ENCODE data around the gene SMYD1. TPM values are rescaled to one million over a fixed set of nuclear protein-coding genes. Genes with fewer than 3 reads are reported as not detected.
A peak's percentile ranks its signal among the peaks of the same experiment; 100 is the strongest.
"Not testable (repeated sequence)": the region's sequence is repeated elsewhere in the genome, so short reads cannot be mapped to it uniquely, and the experiment has no call there.

Gene SMYD1
- not detected for total RNA-seq

DNA sequence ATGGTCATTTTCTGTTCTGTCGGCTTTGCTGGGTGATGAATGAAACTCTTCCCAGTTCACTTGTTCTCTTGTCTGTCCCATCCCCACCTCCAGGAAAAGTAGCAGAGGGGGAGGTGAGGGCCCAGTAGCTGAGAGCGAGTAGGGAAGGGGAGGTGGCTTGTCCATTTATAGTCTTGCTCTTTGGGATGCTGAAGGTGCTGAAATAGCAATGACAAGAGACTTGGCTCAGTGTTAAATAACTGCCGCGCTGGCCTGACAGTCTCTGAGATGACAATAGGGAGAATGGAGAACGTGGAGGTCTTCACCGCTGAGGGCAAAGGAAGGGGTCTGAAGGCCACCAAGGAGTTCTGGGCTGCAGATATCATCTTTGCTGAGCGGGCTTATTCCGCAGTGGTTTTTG lies at the start of gene SMYD1:
Gene SMYD1 (plus strand): TSS at position 228 of the 400 bp plus-strand sequence. CDS start 40 bp downstream, at position 268.
- no peaks in the 10 kb centered on the region for H3K36me3 Mint-ChIP-seq (ENCODE audit: insufficient read depth)

DNA sequence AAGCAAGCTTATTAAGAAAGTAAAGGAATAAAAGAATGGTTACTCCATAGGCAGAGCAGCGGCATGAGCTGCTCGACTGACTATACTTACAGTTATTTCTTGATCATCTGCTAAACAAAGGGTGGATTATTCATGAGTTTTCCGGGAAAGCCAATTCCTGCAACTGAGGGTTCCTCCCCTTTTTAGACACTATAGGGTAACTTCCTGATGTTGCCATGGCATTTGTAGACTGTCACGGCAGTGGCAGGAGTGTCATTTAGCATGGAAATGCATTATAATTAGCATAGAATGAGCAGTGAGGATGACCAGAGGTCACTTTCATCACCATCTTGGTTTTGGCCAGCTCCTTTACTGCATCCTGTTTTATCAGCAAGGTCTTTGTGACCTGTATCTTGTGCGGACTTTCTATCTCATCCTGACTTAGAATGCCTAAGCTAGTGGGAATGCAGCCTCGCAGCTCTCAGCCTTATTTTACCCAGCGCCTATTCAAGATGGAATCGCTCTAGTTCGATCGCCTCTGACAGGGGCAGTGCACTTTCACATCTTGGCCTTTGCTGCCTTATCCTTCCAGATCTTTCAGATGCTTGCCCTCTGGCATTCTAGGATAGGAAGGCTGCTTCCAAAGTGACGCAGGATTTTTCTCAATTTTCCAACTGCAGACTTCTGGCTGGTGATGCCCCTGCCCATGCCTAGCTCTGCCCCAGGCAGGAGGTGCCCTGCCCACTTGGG lies 49.4 kb upstream of the SMYD1 start:
- not testable (repeated sequence) for ATAC-seq; H3K27me3 Mint-ChIP-seq (ENCODE audit: low read depth); H3K36me3 Mint-ChIP-seq (ENCODE audit: insufficient read depth); H3K9me3 Mint-ChIP-seq; DNase-seq
- H3K4me3 Mint-ChIP-seq, result peak overlapping the region; percentile 96
- peaks cover 19% of the 10 kb centered on the region for H3K4me1 Mint-ChIP-seq (ENCODE audit: low read depth)

More for the DNA sequence above, at the start of gene SMYD1:
- DNase-seq, result no peak
- peaks cover 2% of the 10 kb centered on the region for H3K27me3 Mint-ChIP-seq (ENCODE audit: low read depth)
- H3K4me3 Mint-ChIP-seq, result no peak within 1 kb of the TSS
- no peaks in the 10 kb centered on the region for H3K4me1 Mint-ChIP-seq (ENCODE audit: low read depth)
- no peaks in the 10 kb centered on the region for H3K9me3 Mint-ChIP-seq
- ATAC-seq, result no peak

DNA sequence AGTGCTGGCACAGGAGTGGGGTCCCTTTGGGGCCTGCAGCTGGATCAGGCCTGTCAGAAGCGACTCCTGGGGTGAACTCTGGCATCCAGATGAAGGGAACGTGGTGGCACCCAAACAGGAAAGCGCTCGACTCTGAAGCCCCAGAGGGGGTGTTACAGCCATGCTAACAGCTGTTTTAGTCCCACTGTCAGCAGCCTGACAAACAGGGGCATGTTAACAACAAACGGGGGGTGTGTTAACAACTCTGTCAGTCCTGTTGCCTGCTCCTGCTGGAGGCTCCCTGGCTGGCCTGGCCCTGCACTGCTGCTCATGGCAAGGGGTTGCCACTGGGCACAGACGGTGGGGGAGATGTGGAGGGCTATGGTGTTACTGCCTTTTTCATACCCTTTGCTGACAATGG lies 48.7 kb upstream of the SMYD1 start:
- DNase-seq, result no peak
- no peaks in the 10 kb centered on the region for H3K27me3 Mint-ChIP-seq (ENCODE audit: low read depth)
- H3K36me3 Mint-ChIP-seq (ENCODE audit: insufficient read depth), result no peaks in the 10 kb centered on the region

GRCh38 chr2:88019985-88020384 lies 47.6 kb upstream of the SMYD1 start:
- H3K27me3 Mint-ChIP-seq (ENCODE audit: low read depth), result no peaks in the 10 kb centered on the region
- H3K4me3 Mint-ChIP-seq, result no peak overlapping the region

More for the DNA sequence above, 48.7 kb upstream of the SMYD1 start:
- Mint-ChIP-seq H3K4me3 (no peak overlapping the region), H3K9me3 (no peaks in the 10 kb centered on the region), H3K4me1 (ENCODE audit: low read depth) (peaks cover 16% of the 10 kb centered on the region)
- ATAC-seq, result no peak

GRCh38 chr2:88022669-88022921 lies 45.0 kb upstream of the SMYD1 start:
- no peak for DNase-seq
- ATAC-seq, result no peak
- H3K9me3 Mint-ChIP-seq, result no peaks in the 10 kb centered on the region
- H3K4me3 Mint-ChIP-seq, result no peak overlapping the region
- H3K27me3 Mint-ChIP-seq (ENCODE audit: low read depth), result no peaks in the 10 kb centered on the region
- H3K36me3 Mint-ChIP-seq (ENCODE audit: insufficient read depth), result peaks cover 5% of the 10 kb centered on the region
- peaks cover 6% of the 10 kb centered on the region for H3K4me1 Mint-ChIP-seq (ENCODE audit: low read depth)

More at GRCh38 chr2:88019985-88020384, 47.6 kb upstream of the SMYD1 start:
- Mint-ChIP-seq H3K9me3 (no peaks in the 10 kb centered on the region), H3K36me3 (ENCODE audit: insufficient read depth) (no peaks in the 10 kb centered on the region), H3K4me1 (ENCODE audit: low read depth) (peaks cover 15% of the 10 kb centered on the region)
- no peak for DNase-seq
- ATAC-seq, result no peak

DNA sequence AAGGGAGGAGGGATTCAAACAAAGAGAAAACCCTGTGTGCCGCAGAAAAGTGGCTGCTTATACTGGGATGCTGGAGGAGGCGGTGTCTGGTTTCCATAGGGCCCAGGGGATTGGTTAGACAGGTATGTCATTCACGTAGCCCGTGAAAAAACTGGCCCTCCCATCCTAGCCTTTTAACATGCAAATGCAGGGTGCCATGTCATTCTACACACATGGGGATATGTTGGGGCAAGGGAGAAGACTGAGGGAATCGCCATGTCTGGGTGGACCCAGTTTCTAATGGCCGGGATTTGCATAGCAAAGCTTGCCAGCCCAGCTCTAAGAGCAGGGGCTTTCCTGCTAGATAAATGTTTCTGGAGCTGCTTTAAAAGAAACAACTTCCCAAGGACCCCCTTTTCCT lies 43.1 kb upstream of the SMYD1 start:
- Mint-ChIP-seq H3K4me1 (ENCODE audit: low read depth) (peaks cover 12% of the 10 kb centered on the region), H3K9me3 (no peaks in the 10 kb centered on the region), H3K27me3 (ENCODE audit: low read depth) (no peaks in the 10 kb centered on the region), H3K4me3 (no peak overlapping the region), H3K36me3 (ENCODE audit: insufficient read depth) (peaks cover 20% of the 10 kb centered on the region)
- DNase-seq (no peak), ATAC-seq (no peak)

- H3K36me3 Mint-ChIP-seq (ENCODE audit: insufficient read depth), result peaks cover 25% of the 10 kb centered on the region
Measured at GRCh38 chr2:88027697-88028389, 39.8 kb upstream of the SMYD1 start.

GRCh38 chr2:88028931-88029330 lies 38.7 kb upstream of the SMYD1 start:
- H3K4me3 Mint-ChIP-seq, result no peak overlapping the region
- ATAC-seq (no peak), DNase-seq (no peak)
- H3K4me1 Mint-ChIP-seq (ENCODE audit: low read depth), result peaks cover 12% of the 10 kb centered on the region
- peaks cover 27% of the 10 kb centered on the region for H3K36me3 Mint-ChIP-seq (ENCODE audit: insufficient read depth)
- no peaks in the 10 kb centered on the region for H3K27me3 Mint-ChIP-seq (ENCODE audit: low read depth)
- no peaks in the 10 kb centered on the region for H3K9me3 Mint-ChIP-seq

More at GRCh38 chr2:88027697-88028389, 39.8 kb upstream of the SMYD1 start:
- H3K4me1 Mint-ChIP-seq (ENCODE audit: low read depth), result peaks cover 12% of the 10 kb centered on the region
- H3K27me3 Mint-ChIP-seq (ENCODE audit: low read depth), result no peaks in the 10 kb centered on the region
- DNase-seq (no peak), ATAC-seq (peak in 1 of 2 donors; percentile 27)
- H3K9me3 Mint-ChIP-seq, result no peaks in the 10 kb centered on the region
- H3K4me3 Mint-ChIP-seq, result peak overlapping the region; percentile 37

GRCh38 chr2:88032070-88032702 lies 35.4 kb upstream of the SMYD1 start:
- DNase-seq, result no peak
- H3K27me3 Mint-ChIP-seq (ENCODE audit: low read depth), result no peaks in the 10 kb centered on the region
- no peak for ATAC-seq
- H3K36me3 Mint-ChIP-seq (ENCODE audit: insufficient read depth), result peaks cover 35% of the 10 kb centered on the region
- H3K9me3 Mint-ChIP-seq, result peaks cover 3% of the 10 kb centered on the region
- no peak overlapping the region for H3K4me3 Mint-ChIP-seq
- H3K4me1 Mint-ChIP-seq (ENCODE audit: low read depth), result peaks cover 23% of the 10 kb centered on the region

DNA sequence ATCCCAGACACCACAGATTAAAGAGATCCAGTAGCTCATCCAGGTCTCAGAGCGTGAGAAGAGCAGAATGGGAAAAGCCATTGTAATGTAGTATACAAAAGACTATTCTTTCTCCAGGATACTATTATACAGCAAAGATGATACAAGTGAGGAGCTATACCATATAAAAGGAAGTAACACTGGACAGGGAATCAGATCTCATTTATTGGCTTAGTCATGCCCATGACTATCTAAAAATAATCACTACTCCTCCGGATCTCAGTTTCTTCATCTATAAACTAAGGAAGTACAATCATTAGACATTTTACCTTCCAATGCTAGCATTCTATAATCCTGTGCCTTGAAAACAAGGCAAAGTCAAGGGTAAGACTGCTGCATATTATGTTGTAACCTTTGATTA lies 31.4 kb upstream of the SMYD1 start:
- no peaks in the 10 kb centered on the region for H3K27me3 Mint-ChIP-seq (ENCODE audit: low read depth)
- no peak for DNase-seq
- ATAC-seq, result no peak
- peaks cover 37% of the 10 kb centered on the region for H3K4me1 Mint-ChIP-seq (ENCODE audit: low read depth)
- H3K4me3 Mint-ChIP-seq, result no peak overlapping the region
- H3K9me3 Mint-ChIP-seq, result peaks cover 3% of the 10 kb centered on the region
- peaks cover 28% of the 10 kb centered on the region for H3K36me3 Mint-ChIP-seq (ENCODE audit: insufficient read depth)

DNA sequence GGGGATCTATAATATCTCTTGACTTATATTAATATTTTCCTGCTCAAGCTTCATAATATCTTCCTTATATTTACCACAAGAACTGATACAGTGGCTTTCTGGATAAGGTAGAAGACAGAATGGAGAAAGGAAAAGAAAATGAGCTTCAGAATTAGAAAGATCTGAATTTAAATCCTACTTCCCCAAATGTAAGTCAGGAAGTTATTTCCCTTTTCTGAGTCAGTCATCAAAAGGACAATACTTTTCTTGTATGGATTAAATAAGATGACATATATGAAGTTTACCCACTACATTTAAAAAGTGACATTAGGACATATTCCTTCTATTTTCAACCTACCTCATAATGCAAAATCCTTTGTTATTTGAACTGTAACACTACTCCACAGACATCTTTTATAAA lies 31.0 kb upstream of the SMYD1 start:
- no peak for ATAC-seq

GRCh38 chr2:88038263-88039105 lies 29.1 kb upstream of the SMYD1 start:
- peak; percentile 89 to 94 for ATAC-seq
- H3K36me3 Mint-ChIP-seq (ENCODE audit: insufficient read depth), result peaks cover 25% of the 10 kb centered on the region
- DNase-seq, result no peak
- H3K4me3 Mint-ChIP-seq, result no peak overlapping the region
- no peaks in the 10 kb centered on the region for H3K27me3 Mint-ChIP-seq (ENCODE audit: low read depth)
- peaks cover 3% of the 10 kb centered on the region for H3K9me3 Mint-ChIP-seq
- peaks cover 50% of the 10 kb centered on the region for H3K4me1 Mint-ChIP-seq (ENCODE audit: low read depth)

More for the DNA sequence above, 31.0 kb upstream of the SMYD1 start:
- DNase-seq, result no peak
- no peaks in the 10 kb centered on the region for H3K27me3 Mint-ChIP-seq (ENCODE audit: low read depth)
- peaks cover 28% of the 10 kb centered on the region for H3K36me3 Mint-ChIP-seq (ENCODE audit: insufficient read depth)
- no peak overlapping the region for H3K4me3 Mint-ChIP-seq
- peaks cover 3% of the 10 kb centered on the region for H3K9me3 Mint-ChIP-seq
- H3K4me1 Mint-ChIP-seq (ENCODE audit: low read depth), result peaks cover 37% of the 10 kb centered on the region

DNA sequence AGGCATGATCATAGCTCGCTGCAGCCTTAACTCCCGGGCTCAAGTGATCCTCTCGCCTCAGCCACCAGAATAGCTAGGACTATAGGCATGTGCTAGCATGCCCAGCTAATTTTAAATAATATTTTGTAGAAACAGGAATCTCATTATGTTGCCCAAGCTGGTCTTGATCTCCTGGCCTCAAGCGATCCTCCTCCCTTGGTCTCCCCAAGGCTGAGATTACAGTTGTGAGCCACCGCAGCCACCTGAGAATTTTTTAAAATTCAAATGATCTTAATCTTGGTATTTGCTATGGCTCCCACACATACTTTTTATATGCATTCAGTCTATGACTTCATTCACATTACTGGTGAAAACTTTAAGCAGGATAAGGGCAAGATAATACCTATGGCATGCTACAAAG lies 25.1 kb upstream of the SMYD1 start:
- DNase-seq, result no peak
- Mint-ChIP-seq H3K27me3 (ENCODE audit: low read depth) (no peaks in the 10 kb centered on the region), H3K4me1 (ENCODE audit: low read depth) (peaks cover 47% of the 10 kb centered on the region), H3K36me3 (ENCODE audit: insufficient read depth) (peaks cover 13% of the 10 kb centered on the region), H3K9me3 (no peaks in the 10 kb centered on the region), H3K4me3 (no peak overlapping the region)
- no peak for ATAC-seq

GRCh38 chr2:88045561-88045960 lies 22.1 kb upstream of the SMYD1 start:
- H3K9me3 Mint-ChIP-seq; ATAC-seq; DNase-seq; H3K4me3 Mint-ChIP-seq; H3K27me3 Mint-ChIP-seq (ENCODE audit: low read depth); H3K36me3 Mint-ChIP-seq (ENCODE audit: insufficient read depth): not testable (repeated sequence)
- H3K4me1 Mint-ChIP-seq (ENCODE audit: low read depth), result peaks cover 43% of the 10 kb centered on the region

All from activated T-cell treated with anti-CD3 and anti-CD28 coated beads, Interleukin-2, amount 50 U/mL, for 4 hours (primary cell).